ENCODE measurements around the gene IVD. TPM values are rescaled to one million over a fixed set of nuclear protein-coding genes. Genes with fewer than 3 reads are reported as not detected.

The IVD gene
- polyA plus RNA-seq, 1 of the 3 experiments (the other 2 are of a cell fraction): 54.2 TPM

GRCh38 chr15:40440743-40441564, 35.4 kb downstream of the IVD start, which contains the start of gene BAHD1:
TSS of gene BAHD1 (plus strand) at chr15:40440953. CDS start at chr15:40458465, 17,512 bp downstream.
- Histone ChIP-seq H3K4me3 (ENCODE audit: low read depth in 2 of 2, low read length in 1 of 2) (peak within 1 kb of the TSS; percentile 75 to 77), H3K4me2 (peak within 1 kb of the TSS; percentile 94), H3K4me1 (ENCODE audit: control insufficient read depth in 1 of 2, insufficient read depth in 2 of 2, low read depth in 1 of 2, low read length in 1 of 2) (peaks cover 12 to 38% of the 10 kb centered on the region in 2 experiments; a peak in 3 of 4 replicates), H3K79me2 (ENCODE audit: insufficient read depth) (peaks cover 40% of the 10 kb centered on the region), H4K20me1 (ENCODE audit: insufficient read depth) (peaks cover 39% of the 10 kb centered on the region), H3K27ac (ENCODE audit: low read depth in 2 of 2, low read length in 1 of 2) (peak within 1 kb of the TSS in 1 of 2 experiments; percentile 72; a peak in 2 of 4 replicates), H2AFZ (ENCODE audit: low read depth) (peak within 1 kb of the TSS; percentile 83), H3K27me3 (ENCODE audit: insufficient read depth) (no peaks in the 10 kb centered on the region; the same call in 1 of the 2 replicates), H3K9me3 (no peaks in the 10 kb centered on the region), H3K9ac (peak within 1 kb of the TSS; percentile 64), H3K36me3 (replicated peaks in 1 of 2; ENCODE audit: control insufficient read depth in 1 of 2, insufficient read depth in 2 of 2, low read length in 1 of 2) (no peaks in the 10 kb centered on the region), H3K9me2 (no peaks in the 10 kb centered on the region), H3F3A (replicated peaks; ENCODE audit: insufficient read depth) (no peaks in the 10 kb centered on the region)
- peak; percentile 100 for DNase-seq
- ChIA-PET CTCF (interaction anchor here (0.8 to 3.3 kb wide), 12 partner anchors 11 to 162 kb away, joined by 3 to 16 read pairs (median 4); partner anchors contain the start of gene CHST14), POLR2A (interaction anchor here (0.9 to 1.0 kb wide), 3 partner anchors 10 to 128 kb away, joined by 3 to 4 read pairs (median 3); partner anchors contain the start of genes CHST14 and RPUSD2)
- WGBS (ENCODE audit: low lambda C conversion rate): 0% methylated on average over 14 of the region's 119 CpGs
- TF ChIP-seq GABPA (IDR thresholded peaks at IDR 0.05; ENCODE audit: low read depth) (no peak; the same call in 1 of the 2 replicates), TAF1 (IDR thresholded peaks at IDR 0.05; ENCODE audit: borderline replicate concordance, low read depth, low read length) (peak; percentile 42; the same call in 1 of the 2 replicates), EZH2phosphoT487 (IDR thresholded peaks at IDR 0.05; ENCODE audit: borderline replicate concordance, low read depth) (no peak), MEF2A (IDR thresholded peaks at IDR 0.05; ENCODE audit: borderline replicate concordance, low read depth) (no peak), JUND (IDR thresholded peaks at IDR 0.05) (no peak), SIN3A (IDR thresholded peaks at IDR 0.05; ENCODE audit: borderline replicate concordance, low read depth, low read length) (no peak), USF2 (IDR thresholded peaks at IDR 0.05; ENCODE audit: borderline replicate concordance, low read depth, low read length) (no peak), TEAD4 (IDR thresholded peaks at IDR 0.05; ENCODE audit: borderline replicate concordance, insufficient read depth) (no peak), REST (IDR thresholded peaks at IDR 0.05; ENCODE audit: low read depth, low read length) (no peak), RFX5 (IDR thresholded peaks at IDR 0.05; ENCODE audit: low read length) (peak; percentile 64; the same call in 1 of the 2 replicates), POLR2AphosphoS5 (IDR thresholded peaks at IDR 0.05; ENCODE audit: low read depth, low read length) (no peak), NFIC (IDR thresholded peaks at IDR 0.05; ENCODE audit: borderline replicate concordance) (no peak), FOSL2 (IDR thresholded peaks at IDR 0.05; ENCODE audit: borderline replicate concordance, low read depth) (no peak), RAD21 (IDR thresholded peaks at IDR 0.05; ENCODE audit: low read length) (no peak), MXI1 (IDR thresholded peaks at IDR 0.05; ENCODE audit: low read depth, low read length) (no peak; the same call in 1 of the 2 replicates), GATA2 (CRISPR knock-in tag; IDR thresholded peaks at IDR 0.05) (no peak), EP300 (IDR thresholded peaks at IDR 0.05; ENCODE audit: borderline replicate concordance in 1 of 2, low read depth in 1 of 2, low read length in 1 of 2) (no peak), YY1 (IDR thresholded peaks at IDR 0.05; ENCODE audit: low read depth) (no peak), MAX (IDR thresholded peaks at IDR 0.05; ENCODE audit: low read depth) (peak; percentile 89), RXRA (IDR thresholded peaks at IDR 0.05; ENCODE audit: borderline replicate concordance, low read depth) (no peak), ELF1 (IDR thresholded peaks at IDR 0.05) (peak; percentile 84), CHD2 (IDR thresholded peaks at IDR 0.05; ENCODE audit: low read length, partially characterized antibody) (no peak), NRF1 (IDR thresholded peaks at IDR 0.05; ENCODE audit: low read depth, low read length) (0 out of 2 replicates have a peak, but pooled peaks have one; percentile 35), FOXM1 (IDR thresholded peaks at IDR 0.05; ENCODE audit: low read depth) (no peak), TCF12 (IDR thresholded peaks at IDR 0.05) (no peak), RCOR1 (IDR thresholded peaks at IDR 0.05; ENCODE audit: low read length) (no peak)
- TF ChIP-seq, protein P1, sequence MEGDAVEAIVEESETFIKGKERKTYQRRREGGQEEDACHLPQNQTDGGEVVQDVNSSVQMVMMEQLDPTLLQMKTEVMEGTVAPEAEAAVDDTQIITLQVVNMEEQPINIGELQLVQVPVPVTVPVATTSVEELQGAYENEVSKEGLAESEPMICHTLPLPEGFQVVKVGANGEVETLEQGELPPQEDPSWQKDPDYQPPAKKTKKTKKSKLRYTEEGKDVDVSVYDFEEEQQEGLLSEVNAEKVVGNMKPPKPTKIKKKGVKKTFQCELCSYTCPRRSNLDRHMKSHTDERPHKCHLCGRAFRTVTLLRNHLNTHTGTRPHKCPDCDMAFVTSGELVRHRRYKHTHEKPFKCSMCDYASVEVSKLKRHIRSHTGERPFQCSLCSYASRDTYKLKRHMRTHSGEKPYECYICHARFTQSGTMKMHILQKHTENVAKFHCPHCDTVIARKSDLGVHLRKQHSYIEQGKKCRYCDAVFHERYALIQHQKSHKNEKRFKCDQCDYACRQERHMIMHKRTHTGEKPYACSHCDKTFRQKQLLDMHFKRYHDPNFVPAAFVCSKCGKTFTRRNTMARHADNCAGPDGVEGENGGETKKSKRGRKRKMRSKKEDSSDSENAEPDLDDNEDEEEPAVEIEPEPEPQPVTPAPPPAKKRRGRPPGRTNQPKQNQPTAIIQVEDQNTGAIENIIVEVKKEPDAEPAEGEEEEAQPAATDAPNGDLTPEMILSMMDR (IDR thresholded peaks at IDR 0.05): peak; percentile 17; the same call in 1 of the 2 replicates

Measured in SK-N-SH (cell line).